Measurements from ENCODE around the gene SLCO3A1.
"Not testable (repeated sequence)": the region's sequence is repeated elsewhere in the genome, so short reads cannot be mapped to it uniquely, and the experiment has no call there.

The SLCO3A1 gene

GRCh38 chr15:91942720-91943394, 89.3 kb downstream of the SLCO3A1 start:
- peak; percentile 51 for DNase-seq

GRCh38 chr15:91944331-91944730, 90.8 kb downstream of the SLCO3A1 start:
- DNase-seq = peak; percentile 34

- DNase-seq = no peak
Measured at GRCh38 chr15:91945385-91945784, 91.9 kb downstream of the SLCO3A1 start.

DNA sequence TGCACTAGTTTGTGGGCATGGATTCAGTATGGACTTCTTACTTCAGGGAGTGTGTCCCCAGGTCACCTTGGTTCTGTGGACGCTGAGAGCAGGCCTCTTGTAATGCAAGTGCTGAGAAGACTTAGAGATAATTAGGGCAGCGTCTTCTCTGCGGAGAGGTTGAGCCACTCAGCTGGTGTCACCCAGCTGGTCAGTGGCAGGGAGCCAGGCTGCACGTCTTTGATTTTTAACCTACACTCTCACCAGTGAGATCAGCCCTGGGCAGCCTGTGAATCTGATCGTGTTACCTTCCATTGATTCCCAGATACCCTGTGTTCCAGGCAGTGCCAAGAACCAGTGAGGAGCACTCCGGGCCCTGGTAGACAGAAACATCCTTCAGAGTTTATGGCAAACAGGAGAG, 92.6 kb downstream of the SLCO3A1 start:
- no peak for DNase-seq

GRCh38 chr15:91946581-91947292, 93.2 kb downstream of the SLCO3A1 start:
- DNase-seq = no peak

- DNase-seq = no peak
Measured at GRCh38 chr15:91947293-91947679, 93.8 kb downstream of the SLCO3A1 start.

DNA sequence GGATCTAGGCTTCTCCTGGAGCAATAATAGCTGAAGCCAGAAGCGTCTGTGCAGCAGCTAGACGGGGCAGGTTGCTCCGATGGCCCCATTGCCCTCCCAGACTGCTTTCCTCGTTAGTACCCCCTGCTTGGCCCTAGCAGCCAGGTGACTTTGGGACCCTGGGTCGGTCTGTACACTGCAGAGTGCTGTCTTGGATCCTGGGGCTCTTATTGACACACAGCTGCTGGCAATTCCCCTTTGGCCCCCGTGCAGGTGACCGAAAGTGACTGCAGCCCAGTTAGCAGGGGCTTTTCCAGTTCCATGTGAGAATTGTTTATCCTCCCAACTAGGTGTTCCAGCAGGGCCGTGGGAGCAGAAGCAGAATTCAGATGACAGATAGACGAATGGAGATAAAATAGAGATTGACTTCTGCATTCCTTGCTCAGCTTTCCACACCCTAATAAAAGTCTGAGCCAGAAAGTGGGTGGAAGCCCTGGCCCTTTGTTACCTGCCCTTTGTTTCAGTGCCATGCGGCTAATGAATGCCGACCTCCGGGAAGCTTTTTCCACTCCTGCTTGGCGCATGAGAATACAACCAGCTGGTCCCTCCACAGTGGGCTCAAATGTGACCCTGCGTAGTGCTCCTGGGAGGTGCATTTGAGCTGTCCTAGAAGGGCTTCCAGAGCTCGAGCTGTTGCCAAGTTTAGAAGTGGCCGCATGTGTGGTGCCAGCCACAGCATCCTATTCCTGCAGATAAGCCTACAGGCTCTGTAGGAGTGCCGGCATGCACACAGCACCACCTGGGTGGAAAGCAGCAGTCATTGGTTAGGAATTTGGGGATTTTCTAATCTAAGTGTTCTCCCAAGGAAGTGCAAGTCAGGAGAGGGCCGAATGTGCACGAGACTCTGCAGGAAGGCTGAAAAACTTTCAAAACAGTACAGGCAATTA, 94.4 kb downstream of the SLCO3A1 start:
- peak; percentile 20 for DNase-seq

- DNase-seq = no peak
Measured at GRCh38 chr15:91949361-91949760, 95.9 kb downstream of the SLCO3A1 start.

DNA sequence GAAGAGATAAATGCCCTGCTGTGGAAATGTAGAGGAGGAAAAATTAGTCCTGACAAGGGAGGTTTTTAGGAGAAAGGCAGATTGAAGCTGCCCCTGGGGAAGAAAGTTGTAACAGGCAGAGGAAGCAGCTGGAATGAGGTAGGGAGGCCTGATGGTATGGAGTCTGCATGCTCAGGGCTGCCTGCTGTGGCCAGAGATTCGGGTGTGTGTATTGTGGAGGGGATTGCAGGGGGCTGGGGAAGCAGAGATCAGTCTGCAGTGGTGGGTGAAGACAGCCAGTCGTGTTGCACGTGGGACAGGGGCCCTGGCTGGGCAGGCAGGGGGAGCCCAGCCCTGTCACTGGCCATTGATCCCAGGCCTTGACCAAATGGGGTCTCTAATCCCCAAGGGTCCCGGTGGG, 96.5 kb downstream of the SLCO3A1 start:
- no peak for DNase-seq

GRCh38 chr15:91950631-91951329, 97.3 kb downstream of the SLCO3A1 start:
- DNase-seq = no peak

- DNase-seq = no peak
Measured at GRCh38 chr15:91952216-91952615, 98.7 kb downstream of the SLCO3A1 start.

DNA sequence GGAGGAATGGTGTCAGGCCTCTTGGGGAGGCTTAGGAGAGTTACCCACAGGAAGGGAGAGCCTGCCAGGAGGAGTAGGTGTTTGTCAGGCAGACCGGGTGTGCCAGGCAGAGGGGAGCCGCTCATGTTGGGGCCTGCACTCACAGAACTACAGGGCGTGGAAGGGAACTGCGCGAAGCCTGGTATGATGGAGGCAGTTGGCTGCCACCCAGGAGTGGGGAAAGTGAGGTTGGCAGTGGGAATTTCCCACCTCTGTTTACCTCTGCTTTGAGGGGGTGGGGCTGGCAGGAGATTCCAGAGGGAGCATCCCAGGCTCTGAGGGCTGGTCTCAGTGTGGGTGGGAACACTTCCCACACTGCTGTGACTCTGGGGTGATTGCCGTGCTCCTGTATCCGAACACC, 99.9 kb downstream of the SLCO3A1 start:
- no peak for DNase-seq

DNA sequence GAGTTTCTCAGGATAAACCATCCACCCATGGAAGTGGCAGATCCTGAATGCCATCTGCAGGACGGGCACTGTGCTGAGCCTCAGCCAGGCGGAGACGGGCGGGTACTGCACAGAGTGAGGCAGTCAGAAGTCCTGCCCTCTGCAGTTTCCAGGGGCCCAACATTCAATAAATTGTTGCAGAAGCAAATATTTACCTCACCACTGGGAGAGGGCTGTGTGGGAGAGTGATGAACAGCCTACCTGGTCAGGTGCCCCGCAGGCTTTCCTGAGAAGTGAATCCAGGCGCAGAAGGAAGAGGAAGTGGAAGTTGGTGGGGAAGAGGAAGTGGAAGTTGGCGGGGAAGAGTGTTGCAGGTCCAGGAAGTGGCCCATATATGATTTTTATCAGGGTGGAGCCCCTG, 100.8 kb downstream of the SLCO3A1 start:
- DNase-seq = no peak

GRCh38 chr15:91956026-91956723, 102.7 kb downstream of the SLCO3A1 start:
- no peak for DNase-seq

DNA sequence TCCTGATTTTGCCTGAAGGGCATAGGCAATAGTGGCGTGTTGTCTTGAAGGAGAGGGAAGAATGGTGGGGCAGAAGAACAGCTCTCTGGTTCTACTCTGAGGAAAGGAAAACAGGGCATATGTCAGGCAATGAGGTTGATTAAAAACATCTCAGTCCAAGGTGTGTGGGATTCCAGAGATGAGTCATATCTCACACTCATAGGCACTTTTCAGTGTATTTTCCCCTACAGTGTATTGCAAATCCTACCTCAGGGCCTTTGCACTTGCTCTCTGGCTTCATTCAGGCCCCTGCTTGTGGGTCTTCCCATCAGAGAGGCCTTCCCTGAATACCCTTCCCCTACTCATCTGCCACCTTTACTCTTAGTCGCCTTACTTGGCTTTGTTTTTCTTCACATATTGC, 107.8 kb downstream of the SLCO3A1 start:
- DNase-seq = no peak

DNA sequence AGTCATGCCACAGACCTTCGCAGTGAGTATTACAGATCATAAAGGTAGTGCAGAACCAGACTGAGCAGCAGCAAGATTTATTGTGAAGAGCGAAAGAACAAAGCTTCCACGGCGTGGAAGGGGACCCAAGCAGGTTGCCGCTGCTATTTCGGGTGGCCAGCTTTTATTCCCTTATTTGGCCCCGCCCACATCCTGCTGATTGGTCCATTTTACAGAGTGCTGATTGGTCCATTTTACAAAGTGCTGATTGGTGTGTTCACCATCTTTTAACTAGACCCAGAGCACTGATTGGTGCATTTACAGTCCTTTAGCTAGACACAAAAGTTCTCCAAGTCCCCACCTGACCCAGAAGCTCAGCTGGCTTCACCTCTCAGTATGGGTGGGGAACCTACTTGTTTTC, 110.2 kb downstream of the SLCO3A1 start:
- DNase-seq = not testable (repeated sequence)

DNA sequence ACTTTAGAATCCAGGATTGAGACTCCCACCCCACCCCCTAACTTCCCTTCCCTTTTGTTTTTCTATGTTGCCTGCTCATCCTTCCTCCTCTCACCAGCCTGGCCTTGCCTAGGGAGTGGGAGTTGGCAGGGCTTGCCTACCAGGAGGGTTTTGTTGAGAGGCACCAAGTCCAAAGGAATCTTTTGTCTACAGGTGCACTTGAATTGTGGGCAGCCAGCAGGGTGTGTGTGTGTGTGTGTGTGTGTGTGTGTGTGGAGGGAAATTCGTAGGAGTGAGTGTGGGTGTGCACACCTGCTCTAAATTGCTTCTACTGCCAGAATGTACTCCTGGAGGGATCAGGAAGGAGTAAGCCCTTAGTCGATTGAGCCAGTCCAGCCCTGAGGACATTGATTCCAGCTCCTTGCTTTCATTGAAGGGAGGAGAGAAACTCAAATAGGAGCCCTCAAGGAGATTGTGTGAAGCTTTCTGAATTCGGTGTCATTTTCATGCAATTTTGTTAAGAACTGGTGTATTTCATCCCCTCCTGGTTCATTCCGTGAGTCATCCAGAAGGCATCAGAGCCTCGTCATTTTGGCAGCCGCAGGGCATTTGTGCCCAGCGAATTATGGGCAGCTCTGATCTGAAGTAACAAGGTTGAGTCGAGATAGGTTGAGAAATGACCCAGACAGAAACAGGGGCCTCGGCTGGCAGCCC, 112.1 kb downstream of the SLCO3A1 start:
- DNase-seq = no peak

DNA sequence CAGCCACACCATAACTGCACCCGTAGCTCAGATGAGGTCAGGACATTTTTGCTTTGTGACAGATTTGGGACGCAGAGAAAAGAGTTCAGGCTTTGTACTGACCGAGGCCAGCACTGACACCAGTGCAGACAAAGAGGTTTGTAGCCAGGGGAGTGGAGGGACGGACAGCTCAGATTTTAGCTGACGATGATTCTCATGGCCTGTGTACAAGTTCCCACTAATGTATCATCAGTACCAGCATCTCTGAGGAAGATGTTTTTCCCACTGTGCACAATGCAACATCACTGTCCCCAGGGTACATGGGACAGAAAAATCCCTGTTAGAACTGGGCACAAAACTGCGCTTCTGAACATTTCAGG, 112.7 kb downstream of the SLCO3A1 start:
- DNase-seq = peak; percentile 44

GRCh38 chr15:91967935-91968606, 114.6 kb downstream of the SLCO3A1 start:
- DNase-seq = no peak

- DNase-seq = no peak
Measured at GRCh38 chr15:91968610-91969009, 115.1 kb downstream of the SLCO3A1 start.

DNA sequence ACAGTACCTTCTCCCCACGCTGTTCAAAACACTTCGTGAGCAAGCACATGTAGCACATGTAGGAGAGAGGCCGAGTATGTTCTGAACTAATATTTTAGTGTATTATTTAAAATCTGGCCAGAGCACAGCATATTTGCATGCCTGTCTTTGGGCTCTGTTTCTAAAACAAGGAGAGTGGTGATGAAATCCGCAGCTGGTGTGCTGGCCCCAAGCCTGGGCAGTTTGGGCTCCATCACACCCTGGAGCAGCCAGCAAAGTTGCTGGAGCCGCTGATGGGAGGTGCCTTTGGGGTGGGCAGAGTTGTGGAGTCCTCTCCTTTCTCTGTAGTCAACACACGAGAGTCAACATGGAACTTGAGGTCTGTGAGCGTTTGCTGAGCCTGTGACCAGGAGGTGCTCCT, 116.6 kb downstream of the SLCO3A1 start:
- no peak for DNase-seq

Data from eye (tissue), 1 donor.